LNCAP (cell line): ENCODE measurements around the gene CCNB3.

Experiments
- CTCF ChIP-seq: fragments of 450-650 bp; IDR thresholded peaks from 2 replicates; pipeline ENCODE4 v1.5.1; 2017; ENCODE audit warnings: mild to moderate bottlenecking

The CCNB3 gene

GRCh38 chrX:50375481-50376267 lies 171.1 kb downstream of the CCNB3 start:
- no peak for TF ChIP-seq CTCF

GRCh38 chrX:50381729-50382415 lies 177.3 kb downstream of the CCNB3 start:
- no peak for TF ChIP-seq CTCF

GRCh38 chrX:50386520-50386919 lies 182.0 kb downstream of the CCNB3 start:
- TF ChIP-seq CTCF, result no peak

GRCh38 chrX:50393902-50394301 lies 189.3 kb downstream of the CCNB3 start:
- no peak for TF ChIP-seq CTCF
